Measurements from ENCODE around the gene CARS1.

CARS1 gene

GRCh38 chr11:3057069-3057963, at the start of gene CARS1:
CARS1 (minus strand) TSS chr11:3057423; CDS start chr11:3057367, 56 bp downstream.
- peak; percentile 70 for DNase-seq (ENCODE audit: low read depth)

GRCh38 chr11:3105791-3106735, 48.8 kb upstream of the CARS1 start:
- DNase-seq (ENCODE audit: low read depth) = no peak

GRCh38 chr11:3104961-3105790, 48.0 kb upstream of the CARS1 start:
- no peak for DNase-seq (ENCODE audit: low read depth)

GRCh38 chr11:3104051-3104714, 47.0 kb upstream of the CARS1 start:
- DNase-seq (ENCODE audit: low read depth) = no peak

GRCh38 chr11:3103076-3103475, 45.9 kb upstream of the CARS1 start:
- no peak for DNase-seq (ENCODE audit: low read depth)

- no peak for DNase-seq (ENCODE audit: low read depth)
Observed at GRCh38 chr11:3102641-3102921, 45.4 kb upstream of the CARS1 start.

DNA sequence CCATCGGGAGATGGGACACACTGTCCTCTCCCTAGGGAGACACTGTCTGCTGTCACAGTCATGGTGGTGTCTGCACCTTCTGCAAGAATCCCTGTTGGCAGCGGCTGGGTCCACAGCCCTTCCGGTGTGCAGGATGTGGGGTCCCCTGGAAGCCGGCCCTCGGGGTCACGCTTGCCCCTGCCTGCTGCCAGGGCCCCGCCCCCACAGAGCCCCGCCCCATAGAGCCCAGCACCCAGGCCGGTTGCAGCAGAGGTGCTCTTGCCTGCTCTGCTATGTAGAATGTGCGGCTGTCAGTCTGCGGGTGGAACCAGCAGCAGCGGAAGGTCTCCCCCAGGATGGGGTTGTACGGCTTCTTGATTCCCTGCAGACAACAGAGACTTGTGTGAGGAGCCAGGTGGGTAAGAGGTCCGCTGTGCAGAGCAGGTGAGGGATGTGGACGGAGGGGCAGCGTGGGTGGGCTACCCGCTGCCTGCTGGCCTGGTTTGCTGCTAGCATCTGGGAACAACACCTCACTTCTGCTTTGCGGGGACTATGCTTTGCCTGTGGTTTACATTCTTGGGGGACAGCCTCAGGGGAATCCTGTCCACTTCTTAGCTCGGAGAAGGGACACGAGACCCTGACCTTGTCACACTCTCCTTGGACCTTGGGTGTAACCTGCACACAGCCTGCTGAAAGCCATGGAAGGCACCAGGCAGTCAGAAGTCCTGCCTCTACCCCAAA, 44.9 kb upstream of the CARS1 start:
- no peak for DNase-seq (ENCODE audit: low read depth)

DNA sequence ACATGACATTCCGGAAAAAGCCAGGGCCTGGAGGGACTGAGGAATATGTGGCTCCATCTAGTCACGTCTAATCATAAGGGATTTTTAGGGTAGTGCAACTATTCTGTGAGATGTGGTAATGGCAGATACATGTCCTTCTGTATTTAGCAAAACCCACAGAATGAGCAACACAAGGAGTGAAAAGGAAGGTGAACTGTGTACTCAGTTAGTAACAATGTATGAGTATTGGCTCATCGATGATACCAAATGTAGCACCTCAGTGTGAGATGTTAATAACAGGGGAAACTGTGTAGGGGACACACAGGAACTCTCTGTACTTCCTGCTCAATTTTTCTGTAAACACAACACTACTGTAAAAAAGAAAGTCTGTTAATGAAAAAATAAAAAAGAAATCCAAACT, 42.0 kb upstream of the CARS1 start:
- DNase-seq (ENCODE audit: low read depth) = no peak

DNA sequence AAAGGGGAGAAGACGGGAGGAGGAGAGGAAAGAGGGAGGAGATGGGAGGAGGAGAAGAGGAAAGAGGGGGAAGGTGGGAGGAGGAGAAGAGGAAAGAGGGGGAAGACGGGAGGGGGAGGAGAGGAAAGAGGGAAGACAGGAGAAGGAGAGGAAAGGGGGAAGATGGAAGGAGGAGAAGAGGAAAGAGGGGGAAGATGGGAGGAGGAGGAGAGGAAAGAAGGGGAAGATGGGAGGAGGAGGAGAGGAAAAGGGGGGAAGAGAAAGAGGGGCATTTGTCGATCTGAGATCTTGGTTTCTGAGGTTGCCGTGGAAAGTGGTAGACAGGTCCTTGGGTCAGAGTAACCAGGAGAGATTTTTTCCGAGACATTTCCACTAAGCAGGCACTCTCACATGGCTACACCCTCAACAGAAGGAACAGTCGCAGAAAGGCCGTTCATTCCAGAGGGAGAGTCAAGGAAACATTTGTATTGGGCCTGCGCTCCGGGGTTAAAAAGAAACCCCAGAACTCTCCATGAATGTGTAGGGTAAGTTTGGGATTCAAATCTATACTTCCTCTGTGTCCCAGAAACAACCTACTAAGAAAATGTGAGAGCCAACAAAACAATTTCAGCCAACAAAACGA, 39.8 kb upstream of the CARS1 start:
- DNase-seq (ENCODE audit: low read depth) = no peak

DNA sequence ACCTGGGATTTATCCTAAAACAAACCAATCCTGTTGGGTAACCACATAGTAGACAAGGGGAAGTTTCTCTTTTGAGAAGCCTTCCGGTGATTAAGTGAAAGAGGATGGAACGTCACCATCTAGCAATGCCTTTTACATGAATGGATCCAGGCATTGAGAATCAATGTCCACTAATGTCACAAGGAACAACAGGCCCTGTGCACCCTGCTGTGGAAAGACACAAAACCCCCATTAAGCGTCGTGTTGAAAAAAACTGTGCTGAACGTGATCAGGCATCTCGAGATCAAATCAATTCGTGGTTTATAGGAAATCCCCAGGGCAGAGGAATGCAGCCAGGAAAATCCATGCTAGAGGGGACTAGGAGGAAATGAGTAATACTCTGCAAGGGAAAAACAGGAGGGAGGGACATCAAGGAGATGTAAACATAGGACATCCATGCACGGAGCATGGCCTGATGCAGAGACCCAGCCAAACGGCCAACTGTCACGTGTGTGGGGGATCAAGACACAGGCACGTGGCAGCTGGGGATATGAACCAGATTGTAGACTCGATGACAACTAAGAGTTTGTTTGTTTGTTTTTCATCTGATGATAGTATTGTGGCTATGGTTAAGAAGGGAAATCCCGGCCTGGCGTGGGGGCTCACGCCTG, 38.6 kb upstream of the CARS1 start:
- DNase-seq (ENCODE audit: low read depth) = peak; percentile 45

DNA sequence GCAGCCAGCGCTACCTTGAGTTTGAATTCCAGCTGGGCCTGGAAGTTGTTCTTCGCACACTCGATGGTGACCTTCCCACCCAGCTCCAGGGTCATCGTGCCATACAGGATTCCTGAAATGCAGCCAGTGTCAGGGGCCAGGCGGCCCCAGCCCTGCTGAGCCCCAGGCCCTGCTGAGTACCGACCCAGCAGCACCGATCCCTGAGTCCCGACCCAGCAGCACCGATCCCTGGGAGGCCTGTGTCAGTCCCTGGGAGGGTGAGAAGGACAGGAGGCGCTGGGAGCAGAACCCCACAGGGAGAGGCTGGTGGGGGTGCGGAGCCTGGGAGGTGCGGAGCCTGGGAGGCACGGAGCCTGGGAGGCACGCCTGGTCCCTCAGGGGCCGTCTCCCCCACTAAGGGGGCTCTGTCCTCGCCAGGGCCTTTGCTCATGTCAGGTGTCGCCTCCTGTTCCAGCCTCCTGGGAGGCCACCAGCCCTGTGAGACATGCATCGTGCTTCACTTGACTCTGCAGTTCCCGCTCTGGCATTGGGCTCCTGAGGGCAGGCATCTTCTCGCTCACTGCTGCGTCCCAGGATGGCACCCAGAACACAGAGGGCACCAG, 37.1 kb upstream of the CARS1 start:
- no peak for DNase-seq (ENCODE audit: low read depth)

DNA sequence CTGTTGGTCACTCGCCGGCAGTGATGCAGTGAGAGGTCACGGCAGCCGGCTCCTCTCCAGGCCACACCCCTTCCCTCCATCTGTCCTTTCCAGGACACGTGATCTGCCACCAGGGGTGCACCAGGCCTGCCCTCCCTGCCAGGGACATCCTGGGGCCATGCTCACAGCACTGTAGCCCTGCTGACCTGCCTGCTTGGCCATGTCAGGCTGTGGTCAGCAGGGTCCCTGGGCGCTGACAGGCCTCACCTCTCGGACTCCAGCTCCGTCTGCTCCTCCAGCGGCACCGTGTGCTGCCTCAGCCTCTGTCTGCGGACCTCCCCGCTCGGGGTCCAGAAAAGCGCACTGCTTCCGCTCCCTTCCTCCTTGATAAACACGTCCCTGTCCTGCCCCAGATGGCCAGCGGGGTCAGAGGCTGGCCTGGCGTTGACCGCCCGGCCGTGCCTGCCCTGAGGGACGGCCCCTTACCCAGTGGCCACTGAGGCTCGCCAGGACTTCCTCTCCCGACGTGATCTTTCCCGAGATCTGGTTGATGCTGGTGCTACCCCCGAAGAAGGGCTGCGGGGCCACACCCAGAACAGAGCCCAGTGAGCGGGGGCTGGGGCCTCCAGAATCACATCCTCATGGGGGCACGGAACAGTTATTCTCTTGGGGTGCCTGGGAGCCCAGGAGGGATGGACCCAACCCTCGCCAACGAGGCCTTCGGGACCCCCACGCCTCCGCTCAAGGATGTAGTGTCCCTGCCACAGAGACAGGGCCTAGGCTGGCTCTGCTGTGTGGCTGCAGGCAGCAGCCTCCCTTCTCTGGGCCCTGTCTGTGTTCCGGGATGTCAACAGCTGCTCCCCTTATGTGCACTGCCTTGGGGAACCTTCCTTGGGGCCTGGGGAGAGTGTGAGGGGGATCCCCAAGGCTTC, 36.3 kb upstream of the CARS1 start:
- no peak for DNase-seq (ENCODE audit: low read depth)

GRCh38 chr11:3092603-3093141, 35.4 kb upstream of the CARS1 start:
- no peak for DNase-seq (ENCODE audit: low read depth)

GRCh38 chr11:3091846-3092602, 34.8 kb upstream of the CARS1 start:
- no peak for DNase-seq (ENCODE audit: low read depth)

GRCh38 chr11:3091081-3091845, 34.0 kb upstream of the CARS1 start:
- DNase-seq (ENCODE audit: low read depth) = no peak

GRCh38 chr11:3090096-3090901, 33.1 kb upstream of the CARS1 start:
- no peak for DNase-seq (ENCODE audit: low read depth)
